Lower lobe of right lung (tissue), 2 donors: Measurements from ENCODE around the gene RNU7-1. TPM values are rescaled to one million over a fixed set of nuclear protein-coding genes. Genes with fewer than 3 reads are reported as not detected.

Source experiments
- ATAC-seq, 2 donors: fragments of 200-7000 bp; cut with Tn5 transposase; one replicate each; pipeline ENCODE4 v1.9.1; 2020 to 2022; ENCODE audit warnings: mild to moderate bottlenecking in 2 of 2, moderate library complexity in 2 of 2
- DNase-seq: peaks from one replicate; pipeline ENCODE4 v3.0.0-alpha.2; 2020
- H3K27ac ChIP-seq: fragments of 200-600 bp; one replicate; pipeline ENCODE4 v1.8.0; 2022
- H3K27me3 ChIP-seq: fragments of 200-600 bp; one replicate; pipeline ENCODE4 v1.8.0; 2022; ENCODE audit warnings: low read depth
- H3K36me3 ChIP-seq: fragments of 200-600 bp; one replicate; pipeline ENCODE4 v1.8.0; 2022; ENCODE audit warnings: mild to moderate bottlenecking
- H3K4me1 ChIP-seq: fragments of 200-600 bp; one replicate; pipeline ENCODE4 v1.8.0; 2022
- H3K4me3 ChIP-seq: fragments of 200-600 bp; one replicate; pipeline ENCODE4 v1.8.0; 2022; ENCODE audit warnings: mild to moderate bottlenecking
- H3K9me3 ChIP-seq: fragments of 200-600 bp; one replicate; pipeline ENCODE4 v1.8.0; 2022
- intact Hi-C: fragments of 100-400 bp; cut with DNase I; formaldehyde crosslinking; loops from one replicate; pipeline ENCODE4 v1.11.0; 2022
- total RNA-seq: library from RNA; stranded (reverse); fragmentation: NEBNext Ultra II Directional; extraction: Animal tissue kit (Norgen Biotek cat#: 25700); gene quantifications from one replicate; pipeline ENCODE4 v1.2.1, GENCODE V29; 2021
- TF ChIP-seq, protein P1 (sequence below): fragments of 200-600 bp; IDR thresholded peaks from one replicate; pipeline ENCODE4 v1.8.0; 2022; ENCODE audit warnings: antibody characterized with exemption, mild to moderate bottlenecking
- donor health status: DM: no; HTN: yes; CAD: no; lungs with severe emphysema.

RNU7-1 gene
- total RNA-seq, 1 donor from 2014 or later: not detected

DNA sequence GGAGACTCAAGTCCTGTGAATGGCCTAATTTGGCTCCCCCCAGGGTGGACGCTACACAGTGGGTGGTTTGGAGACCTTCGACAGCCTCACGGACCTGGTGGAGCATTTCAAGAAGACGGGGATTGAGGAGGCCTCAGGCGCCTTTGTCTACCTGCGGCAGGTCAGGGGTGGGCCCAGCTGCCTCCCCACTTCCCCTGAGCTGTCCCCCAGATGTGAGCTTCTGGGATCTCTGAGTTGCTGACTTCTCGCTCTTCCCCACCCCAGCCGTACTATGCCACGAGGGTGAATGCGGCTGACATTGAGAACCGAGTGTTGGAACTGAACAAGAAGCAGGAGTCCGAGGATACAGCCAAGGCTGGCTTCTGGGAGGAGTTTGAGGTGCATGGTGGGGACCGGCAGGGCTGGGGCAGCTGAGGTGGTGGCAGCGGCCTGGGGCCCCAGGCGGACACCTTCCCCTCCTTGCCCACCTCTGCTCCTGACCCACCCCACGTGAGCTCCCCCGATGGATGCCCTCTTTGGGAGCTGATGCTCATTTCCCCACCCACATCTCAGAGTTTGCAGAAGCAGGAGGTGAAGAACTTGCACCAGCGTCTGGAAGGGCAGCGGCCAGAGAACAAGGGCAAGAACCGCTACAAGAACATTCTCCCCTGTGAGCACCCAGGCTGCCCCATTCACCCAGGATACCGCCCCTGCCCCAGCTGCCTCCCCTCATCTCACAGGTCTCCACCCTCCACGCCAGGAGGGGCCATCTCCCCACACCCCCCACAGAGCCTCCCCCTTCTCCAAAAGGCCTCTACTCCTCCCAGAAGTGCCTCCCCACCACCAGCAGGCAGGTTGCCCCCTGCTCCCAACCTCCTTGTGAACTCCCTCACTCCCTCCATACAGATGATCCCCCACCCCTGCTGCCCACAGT, 11.7 kb downstream of the RNU7-1 start:
- H3K9me3 ChIP-seq: no peaks in the 10 kb centered on the region
- intact Hi-C loops: no loop called here
- peaks cover 75% of the 10 kb centered on the region for H3K4me1 ChIP-seq
- H3K27ac ChIP-seq: peak overlapping the region; percentile 79
- DNase-seq: peak; percentile 33
- TF ChIP-seq, protein P1, sequence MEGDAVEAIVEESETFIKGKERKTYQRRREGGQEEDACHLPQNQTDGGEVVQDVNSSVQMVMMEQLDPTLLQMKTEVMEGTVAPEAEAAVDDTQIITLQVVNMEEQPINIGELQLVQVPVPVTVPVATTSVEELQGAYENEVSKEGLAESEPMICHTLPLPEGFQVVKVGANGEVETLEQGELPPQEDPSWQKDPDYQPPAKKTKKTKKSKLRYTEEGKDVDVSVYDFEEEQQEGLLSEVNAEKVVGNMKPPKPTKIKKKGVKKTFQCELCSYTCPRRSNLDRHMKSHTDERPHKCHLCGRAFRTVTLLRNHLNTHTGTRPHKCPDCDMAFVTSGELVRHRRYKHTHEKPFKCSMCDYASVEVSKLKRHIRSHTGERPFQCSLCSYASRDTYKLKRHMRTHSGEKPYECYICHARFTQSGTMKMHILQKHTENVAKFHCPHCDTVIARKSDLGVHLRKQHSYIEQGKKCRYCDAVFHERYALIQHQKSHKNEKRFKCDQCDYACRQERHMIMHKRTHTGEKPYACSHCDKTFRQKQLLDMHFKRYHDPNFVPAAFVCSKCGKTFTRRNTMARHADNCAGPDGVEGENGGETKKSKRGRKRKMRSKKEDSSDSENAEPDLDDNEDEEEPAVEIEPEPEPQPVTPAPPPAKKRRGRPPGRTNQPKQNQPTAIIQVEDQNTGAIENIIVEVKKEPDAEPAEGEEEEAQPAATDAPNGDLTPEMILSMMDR: no peak
- no peaks in the 10 kb centered on the region for H3K27me3 ChIP-seq
- ATAC-seq: no peak
- no peak overlapping the region for H3K4me3 ChIP-seq
- peaks cover 40% of the 10 kb centered on the region for H3K36me3 ChIP-seq

DNA sequence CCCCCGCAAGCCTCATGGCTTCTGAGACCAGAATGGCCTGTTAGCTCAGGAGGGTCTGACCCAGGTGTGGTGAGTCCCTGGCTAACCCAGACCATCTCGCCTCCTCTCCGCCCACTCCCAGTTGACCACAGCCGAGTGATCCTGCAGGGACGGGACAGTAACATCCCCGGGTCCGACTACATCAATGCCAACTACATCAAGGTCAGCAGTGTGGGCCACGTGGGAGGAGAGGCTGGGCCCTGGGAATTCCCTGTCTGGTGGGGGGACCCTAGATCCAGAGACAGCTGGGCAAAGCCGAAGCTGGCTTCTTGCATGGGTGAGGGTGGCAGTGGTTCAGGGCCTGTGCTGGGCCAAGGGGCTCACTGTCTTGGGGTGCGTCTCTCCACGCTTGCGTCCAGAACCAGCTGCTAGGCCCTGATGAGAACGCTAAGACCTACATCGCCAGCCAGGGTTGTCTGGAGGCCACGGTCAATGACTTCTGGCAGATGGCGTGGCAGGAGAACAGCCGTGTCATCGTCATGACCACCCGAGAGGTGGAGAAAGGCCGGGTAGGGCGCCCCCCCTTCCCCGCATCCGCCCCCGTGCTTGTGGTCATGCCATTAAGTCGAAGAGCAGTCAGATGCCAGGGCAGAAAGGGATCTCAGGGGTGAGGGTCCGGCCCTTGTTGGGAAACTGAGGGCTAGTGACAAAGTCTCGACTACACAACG, 12.6 kb downstream of the RNU7-1 start:
- DNase-seq: peak; percentile 26
- no peak overlapping the region for H3K4me3 ChIP-seq

DNA sequence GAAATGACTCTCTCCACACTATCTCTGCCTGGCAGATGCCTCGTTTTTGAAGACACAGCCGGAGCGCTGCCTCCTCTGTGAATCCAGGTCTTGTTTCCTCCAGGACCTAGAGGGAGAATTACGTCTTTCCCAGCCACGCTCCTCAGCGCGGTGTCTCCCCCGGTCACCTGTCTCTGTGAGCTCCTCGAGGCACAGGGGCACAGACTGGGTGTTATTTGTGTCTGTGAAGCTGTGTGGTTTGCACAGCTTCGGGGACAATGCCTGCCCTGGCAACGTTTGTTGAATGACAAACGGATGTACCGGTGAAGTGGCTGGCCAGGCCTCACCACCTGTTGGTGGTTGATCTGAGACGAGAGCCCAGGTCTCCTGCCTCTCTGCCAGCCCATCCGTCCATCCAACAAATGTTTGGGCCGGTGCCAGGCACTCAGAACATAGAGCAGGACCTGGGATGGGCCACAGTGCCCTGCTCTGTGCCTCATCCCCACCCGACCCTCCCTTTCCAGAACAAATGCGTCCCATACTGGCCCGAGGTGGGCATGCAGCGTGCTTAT, 13.6 kb downstream of the RNU7-1 start:
- intact Hi-C loops: no loop called here
- Histone ChIP-seq H3K4me3 (no peak overlapping the region), H3K9me3 (no peaks in the 10 kb centered on the region), H3K27ac (peak overlapping the region; percentile 90), H3K4me1 (peaks cover 87% of the 10 kb centered on the region), H3K27me3 (no peaks in the 10 kb centered on the region), H3K36me3 (peaks cover 47% of the 10 kb centered on the region)
- DNase-seq: peak; percentile 41
- ATAC-seq: no peak
- TF ChIP-seq, protein P1: no peak

More for the DNA sequence above, 12.6 kb downstream of the RNU7-1 start:
- peaks cover 76% of the 10 kb centered on the region for H3K4me1 ChIP-seq
- H3K36me3 ChIP-seq: peaks cover 47% of the 10 kb centered on the region
- intact Hi-C loops: no loop called here
- H3K27me3 ChIP-seq: no peaks in the 10 kb centered on the region
- H3K9me3 ChIP-seq: no peaks in the 10 kb centered on the region
- ATAC-seq: no peak
- TF ChIP-seq, protein P1: no peak
- H3K27ac ChIP-seq: peak overlapping the region; percentile 49

DNA sequence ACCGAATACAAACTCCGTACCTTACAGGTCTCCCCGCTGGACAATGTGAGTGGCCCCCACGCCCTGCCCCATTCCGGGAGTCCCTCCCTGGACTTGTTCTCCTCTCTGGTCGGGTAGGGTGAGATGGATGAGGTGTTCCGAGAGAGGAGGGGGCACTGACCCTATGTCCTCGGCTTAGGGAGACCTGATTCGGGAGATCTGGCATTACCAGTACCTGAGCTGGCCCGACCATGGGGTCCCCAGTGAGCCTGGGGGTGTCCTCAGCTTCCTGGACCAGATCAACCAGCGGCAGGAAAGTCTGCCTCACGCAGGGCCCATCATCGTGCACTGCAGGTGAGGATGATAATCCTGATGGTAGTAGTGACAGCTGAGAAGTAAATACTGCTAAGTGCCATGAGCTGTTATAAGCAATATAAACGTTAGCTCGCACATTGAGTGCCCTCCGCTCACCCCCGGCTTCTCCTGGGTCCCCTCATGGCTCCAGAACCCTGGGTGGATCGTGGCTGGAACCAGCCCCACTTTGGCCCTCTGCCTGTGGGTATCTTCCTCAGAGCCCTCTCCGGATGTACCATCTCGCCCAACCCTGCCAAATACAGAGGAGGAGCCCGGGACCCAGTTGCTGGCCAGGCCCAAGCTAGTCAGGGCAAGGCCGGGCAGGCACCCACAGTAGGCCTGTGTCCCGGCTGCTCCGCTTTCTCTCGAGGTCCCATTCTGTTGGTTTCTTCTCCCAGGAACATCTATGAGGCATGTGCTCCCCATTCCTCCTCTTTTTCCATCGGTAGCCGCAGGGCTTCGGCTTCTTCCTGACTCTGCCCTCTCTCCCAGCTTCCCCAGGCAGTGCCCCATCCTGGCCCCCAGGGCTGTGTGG, 14.4 kb downstream of the RNU7-1 start:
- ATAC-seq: no peak
- H3K4me1 ChIP-seq: peaks cover 94% of the 10 kb centered on the region
- peak; percentile 39 for DNase-seq
- no peaks in the 10 kb centered on the region for H3K9me3 ChIP-seq
- peaks cover 47% of the 10 kb centered on the region for H3K36me3 ChIP-seq
- H3K4me3 ChIP-seq: peak overlapping the region; percentile 33
- TF ChIP-seq, protein P1: no peak
- intact Hi-C loops: no loop called here
- H3K27me3 ChIP-seq: no peaks in the 10 kb centered on the region
- H3K27ac ChIP-seq: peak overlapping the region; percentile 90

DNA sequence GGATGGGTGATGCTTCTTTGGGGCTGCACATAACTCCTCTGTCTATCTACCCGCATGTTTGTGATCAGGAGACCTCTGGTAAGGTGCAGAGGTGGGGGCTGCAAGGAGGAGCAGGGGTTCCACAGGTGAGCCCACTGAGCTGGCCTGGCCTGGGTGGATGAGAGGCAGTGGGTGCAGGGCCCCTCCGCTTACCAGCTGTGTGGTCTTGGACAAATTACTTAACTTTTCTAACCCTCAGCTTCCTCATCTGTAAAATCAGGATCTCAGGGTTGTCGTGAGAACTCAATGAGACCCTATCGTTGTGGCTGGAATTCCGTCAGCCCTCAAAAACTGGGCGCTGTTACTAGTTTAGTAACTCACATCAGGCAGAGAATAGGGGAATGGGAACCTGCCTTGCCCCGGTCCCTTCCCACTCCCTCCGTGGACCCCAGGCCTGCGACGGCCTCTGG, 15.0 kb downstream of the RNU7-1 start:
- intact Hi-C loops: no loop called here
- Histone ChIP-seq H3K4me1 (peaks cover 93% of the 10 kb centered on the region), H3K27me3 (no peaks in the 10 kb centered on the region), H3K36me3 (peaks cover 43% of the 10 kb centered on the region), H3K4me3 (peak overlapping the region; percentile 33), H3K9me3 (no peaks in the 10 kb centered on the region), H3K27ac (peak overlapping the region; percentile 90)
- ATAC-seq: no peak
- TF ChIP-seq, protein P1: no peak
- no peak for DNase-seq
